Embryonic facial prominence (tissue), 1 donor: ENCODE results near the gene CPT1B.
"Not testable (repeated sequence)": the region's sequence is repeated elsewhere in the genome, so short reads cannot be mapped to it uniquely, and the experiment has no call there.

Experiments used
- DNase-seq: peaks from one replicate; pipeline ENCODE4 v3.0.0-alpha.2; 2016; ENCODE audit errors: extremely low spot score

The CPT1B gene

DNA sequence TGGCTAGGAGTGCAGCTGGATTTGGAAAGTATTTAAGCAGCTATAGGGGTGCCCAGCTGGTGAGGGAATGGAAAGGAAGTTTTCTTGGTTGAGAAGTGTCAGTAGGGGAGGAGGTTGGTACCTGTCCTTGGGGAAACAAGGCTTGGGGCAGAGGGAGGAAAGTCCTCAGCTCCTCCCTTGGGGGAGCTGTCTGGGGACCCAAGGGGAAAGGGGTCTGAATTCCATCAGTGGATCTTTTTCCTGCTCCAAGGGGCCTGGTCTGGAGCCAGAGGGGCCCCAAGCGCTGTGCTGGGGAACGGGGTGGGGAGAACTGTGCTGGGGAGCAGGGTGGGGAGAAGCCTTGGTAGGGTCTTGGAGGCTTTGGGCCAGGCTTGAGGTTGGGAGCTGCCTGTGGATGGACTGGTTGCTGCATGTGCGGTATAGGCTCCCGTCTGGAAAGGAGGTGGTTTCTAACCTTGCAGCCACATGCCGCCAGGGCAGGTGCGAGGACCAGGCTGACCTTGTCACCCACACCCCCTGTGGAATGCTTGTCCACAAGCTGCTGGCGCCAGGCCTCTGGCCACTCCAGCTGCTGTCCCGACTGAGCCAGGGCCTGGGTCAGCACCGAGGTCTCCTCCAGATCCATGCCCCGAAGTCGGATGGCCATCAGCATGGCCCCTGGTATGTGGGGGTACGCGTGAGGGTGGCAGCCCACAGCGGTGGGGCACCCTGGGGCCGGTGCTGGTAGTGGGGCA lies 49.4 kb downstream of the CPT1B start:
- no peak for DNase-seq

DNA sequence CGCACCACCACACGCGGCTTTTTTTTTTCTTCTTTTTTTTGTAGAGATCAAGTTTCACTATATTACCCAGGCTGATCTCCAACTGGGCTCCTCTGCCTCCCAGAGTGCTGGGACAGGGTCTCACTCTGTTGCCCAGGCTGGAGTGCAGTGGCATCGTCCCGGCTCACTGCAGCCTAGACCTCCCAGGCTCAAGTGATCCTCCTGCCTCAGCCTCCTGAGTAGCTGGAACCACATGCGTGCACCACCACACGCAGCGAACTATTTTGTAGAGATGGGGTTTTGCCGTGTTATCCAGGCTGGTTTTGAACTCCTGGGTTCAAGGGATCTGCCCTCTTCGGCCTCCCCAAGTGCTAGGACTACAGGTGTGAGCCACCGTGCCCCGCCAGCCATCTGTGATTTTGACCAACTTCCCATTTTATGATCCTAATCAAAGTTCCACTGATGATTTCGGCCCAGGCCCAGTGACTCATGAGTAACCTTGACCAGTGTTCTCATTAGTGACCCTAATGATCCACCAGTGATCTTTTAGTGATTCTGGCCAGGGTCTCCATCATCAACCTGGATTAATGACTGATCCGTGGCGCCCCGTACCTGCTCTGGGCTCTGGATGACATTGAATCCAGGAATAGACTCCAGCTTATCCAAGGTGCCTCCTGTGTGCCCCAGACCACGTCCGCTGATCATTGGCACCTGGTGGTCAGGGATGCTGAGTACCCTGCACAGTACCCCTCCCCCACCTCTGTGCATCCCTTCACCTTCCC lies 50.1 kb downstream of the CPT1B start:
- no peak for DNase-seq

DNA sequence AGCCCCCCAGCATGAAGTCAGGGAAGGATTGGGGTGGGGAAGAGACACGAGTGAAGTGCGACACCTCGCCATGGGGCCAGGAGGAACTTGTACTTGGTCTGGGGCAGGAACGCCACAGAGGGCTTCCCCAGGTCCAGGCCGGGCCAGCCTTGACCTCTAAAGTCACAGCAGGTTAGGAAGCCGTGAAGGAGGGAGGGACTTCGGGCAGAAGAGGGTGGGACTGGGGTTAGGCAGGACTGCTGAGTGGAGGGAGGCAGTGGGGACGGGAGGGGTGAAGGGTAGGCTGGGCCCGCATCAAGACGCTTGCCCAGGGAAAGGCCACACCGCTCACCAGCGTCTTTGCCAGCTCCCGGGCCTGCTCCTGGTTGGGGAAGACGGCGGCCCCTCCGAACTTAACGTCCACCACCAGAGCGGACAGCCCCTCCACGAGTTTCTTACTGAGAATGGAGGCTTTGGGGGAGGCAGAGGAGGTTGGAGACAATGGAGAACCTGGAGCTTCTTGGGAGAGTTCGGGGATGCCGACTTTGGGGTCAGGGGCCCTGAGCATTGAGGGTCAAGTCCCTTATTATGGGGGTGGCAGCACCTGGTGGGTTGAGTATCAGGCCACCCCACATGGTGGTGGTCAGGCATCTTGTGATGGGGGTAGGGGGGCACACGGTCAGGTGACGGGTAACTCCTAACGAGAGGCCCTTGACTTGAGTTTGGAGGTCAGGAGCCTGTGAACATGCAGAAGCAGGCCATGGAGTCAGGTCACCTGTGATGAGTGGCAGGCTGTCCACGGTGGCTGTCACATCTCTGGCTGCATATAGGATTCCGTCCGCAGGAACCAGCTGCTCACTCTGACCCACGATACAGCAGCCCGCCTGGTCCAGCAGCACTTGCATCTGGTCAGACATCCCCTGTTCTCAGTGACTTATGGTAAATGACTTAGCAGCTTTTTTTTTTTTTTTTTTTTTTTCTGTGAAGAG lies 51.1 kb downstream of the CPT1B start:
- no peak for DNase-seq

DNA sequence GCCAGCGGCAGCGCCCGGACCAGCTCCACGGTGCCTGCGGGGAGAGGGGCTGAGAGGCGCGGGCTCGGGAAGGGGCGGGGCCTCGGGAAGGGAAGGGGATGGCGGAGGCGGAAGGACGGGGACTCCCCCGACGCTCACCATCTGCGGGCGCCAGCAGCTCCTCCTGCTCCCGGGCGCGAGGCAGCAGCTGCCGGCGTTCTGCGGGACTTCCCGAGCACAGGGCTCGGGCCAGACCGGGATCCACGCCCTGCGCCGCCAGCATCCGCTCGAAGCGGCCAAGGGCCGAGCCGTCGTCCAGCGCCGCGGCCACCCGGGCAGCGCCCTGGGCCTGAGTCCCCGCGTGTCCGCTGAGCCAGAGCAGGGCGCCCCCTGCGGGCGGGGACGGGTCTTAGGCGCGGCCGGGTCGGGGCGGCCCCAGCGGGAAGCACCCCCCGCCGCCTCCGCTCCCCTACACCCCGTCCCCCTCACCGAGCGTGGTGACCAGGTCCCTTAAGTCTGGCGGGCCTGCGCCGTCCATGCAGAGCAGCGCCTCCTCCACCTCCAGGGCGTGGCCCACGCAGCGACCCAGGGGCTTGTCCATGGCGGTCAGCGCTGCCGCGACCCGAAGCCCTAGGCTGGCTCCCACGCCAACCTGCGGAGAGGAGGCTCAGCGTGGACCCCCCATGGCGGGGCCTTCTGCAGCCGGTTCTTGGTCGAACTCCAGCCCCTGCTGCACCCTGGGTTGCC lies 52.0 kb downstream of the CPT1B start:
- DNase-seq, result no peak

DNA sequence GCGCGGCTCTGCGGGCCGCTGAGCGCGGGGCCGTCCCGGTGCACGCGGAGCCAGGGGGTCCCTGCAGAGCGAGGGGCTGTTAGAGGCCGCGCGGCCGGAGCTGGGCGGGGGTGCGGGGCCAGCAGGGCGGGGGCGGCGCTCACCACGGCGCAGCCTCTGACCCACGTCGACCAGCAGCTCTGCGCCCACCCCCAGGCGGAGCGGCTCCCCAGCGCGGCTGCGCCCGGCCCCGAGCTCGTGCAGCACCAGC lies 52.4 kb downstream of the CPT1B start:
- no peak for DNase-seq

DNA sequence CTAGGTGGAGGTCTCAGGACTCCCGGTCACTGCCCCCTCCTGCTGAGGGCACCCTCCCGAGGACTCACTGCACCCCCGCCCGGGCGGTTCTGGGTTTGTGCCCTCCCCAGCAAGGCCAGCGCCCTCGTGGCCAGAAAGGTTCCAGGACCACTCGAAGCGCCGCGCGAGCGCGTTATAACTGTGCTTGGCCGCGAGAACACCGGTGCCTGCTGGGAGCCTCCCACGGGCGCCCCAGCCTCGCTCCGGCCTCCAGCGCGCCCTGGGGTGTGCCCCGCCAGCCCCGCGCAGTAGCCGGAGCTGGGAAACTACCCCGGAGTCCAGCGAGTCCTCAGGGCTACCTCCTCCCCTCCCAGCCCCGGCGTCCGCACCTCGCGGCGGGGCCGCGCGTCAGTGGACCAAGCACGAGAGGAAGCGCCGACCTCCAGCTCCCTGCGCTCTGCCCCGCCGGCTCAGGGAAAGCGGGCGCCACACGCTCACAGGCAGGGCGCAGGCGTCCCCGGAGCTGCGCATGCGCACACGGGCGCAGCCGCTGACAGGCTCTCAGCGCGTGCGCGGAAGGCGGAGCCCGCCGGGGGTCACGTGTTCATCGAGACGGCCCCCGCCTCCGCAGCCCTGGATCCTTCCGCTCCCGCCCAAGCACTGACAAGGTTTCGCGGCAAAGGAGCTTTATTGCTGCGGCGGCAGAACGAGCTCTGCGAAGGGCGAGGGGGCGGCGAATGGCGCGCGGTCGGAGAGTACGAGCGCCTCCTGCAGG lies 52.9 kb downstream of the CPT1B start, which contains the start of gene SCO2:
Gene SCO2, minus strand, starts transcription at position 495 of the 754 bp plus-strand sequence. CDS start 1,187 bp downstream, outside the sequence.
- peak; percentile 92 for DNase-seq

DNA sequence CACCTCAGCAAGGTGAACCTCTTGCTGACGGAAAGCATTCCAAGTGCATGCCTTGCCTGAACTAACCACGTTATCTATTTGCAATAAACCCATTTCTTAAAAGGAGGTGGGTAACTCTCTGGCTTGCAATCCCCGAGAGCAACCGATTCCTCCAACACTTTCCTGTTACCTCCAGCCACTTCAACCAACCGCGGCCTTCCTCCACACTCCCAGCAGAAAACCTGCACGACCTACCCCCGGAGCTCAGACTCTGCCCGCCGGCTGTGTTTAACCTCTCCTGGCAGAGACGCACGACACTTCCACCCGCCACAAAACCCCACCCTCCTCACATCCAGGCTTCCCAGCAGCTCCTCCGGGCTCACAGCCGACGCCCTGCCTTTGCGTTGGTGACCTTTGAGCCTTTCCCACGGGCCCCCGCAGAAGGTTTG lies 53.5 kb downstream of the CPT1B start:
- DNase-seq, result no peak

DNA sequence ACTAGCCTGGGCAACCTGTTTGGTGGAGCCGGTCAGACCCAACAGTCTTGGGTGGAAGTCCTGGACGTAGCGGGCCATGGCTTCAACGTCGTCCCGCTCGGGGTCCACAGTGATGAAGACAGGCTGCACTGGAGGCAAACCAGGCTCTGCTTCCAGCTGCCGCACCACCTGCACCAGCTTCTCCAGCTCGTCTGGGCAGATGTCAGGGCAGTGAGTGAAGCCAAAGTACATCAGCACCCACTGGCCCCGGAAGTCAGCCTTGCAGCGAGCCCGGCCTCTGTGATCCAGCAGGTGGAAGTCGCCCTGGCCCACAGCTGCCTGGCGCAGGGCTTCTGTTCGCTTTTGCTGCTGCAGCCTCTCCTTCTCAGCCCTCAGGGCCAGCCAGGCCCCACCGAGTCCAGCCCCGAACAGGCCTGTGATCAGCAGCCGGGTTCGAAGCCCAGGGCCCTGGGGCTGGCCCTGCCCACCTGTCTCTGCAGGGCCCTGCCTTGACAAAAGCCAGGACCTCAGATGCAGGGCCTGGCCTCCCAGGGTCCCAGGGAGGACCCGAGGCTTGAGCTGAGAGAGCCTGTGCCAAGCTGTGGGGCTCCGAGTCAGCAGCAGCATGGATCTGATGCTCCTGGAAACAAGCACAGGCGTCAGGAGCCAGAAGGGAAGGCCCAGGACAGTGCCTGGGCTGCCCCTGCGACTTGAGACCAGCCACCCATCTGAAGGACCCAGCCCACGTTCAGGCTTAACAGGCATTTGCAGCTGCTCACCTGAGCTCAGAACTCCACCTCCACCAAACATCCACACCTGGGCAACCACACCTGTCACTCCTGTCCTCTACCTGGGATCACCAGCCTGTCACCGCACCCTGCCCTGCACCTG lies 54.2 kb downstream of the CPT1B start:
- DNase-seq, result no peak

DNA sequence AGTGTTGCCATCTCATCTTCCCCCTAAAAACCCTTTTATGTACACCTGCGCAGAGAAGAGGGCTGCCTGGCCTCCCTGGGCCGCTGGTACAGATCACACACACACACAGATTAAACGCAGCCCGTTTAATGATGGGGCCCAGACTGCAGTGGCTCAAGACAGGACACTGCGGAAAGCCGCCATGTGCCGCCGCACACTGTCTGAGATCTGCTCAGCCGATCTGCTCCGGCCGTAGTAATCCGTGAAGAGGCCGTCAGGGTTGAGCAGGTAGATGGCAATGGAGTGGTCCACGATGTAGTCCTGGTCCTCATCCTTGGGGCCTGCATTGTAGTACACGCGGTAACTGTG lies 54.8 kb downstream of the CPT1B start:
- DNase-seq, result no peak

DNA sequence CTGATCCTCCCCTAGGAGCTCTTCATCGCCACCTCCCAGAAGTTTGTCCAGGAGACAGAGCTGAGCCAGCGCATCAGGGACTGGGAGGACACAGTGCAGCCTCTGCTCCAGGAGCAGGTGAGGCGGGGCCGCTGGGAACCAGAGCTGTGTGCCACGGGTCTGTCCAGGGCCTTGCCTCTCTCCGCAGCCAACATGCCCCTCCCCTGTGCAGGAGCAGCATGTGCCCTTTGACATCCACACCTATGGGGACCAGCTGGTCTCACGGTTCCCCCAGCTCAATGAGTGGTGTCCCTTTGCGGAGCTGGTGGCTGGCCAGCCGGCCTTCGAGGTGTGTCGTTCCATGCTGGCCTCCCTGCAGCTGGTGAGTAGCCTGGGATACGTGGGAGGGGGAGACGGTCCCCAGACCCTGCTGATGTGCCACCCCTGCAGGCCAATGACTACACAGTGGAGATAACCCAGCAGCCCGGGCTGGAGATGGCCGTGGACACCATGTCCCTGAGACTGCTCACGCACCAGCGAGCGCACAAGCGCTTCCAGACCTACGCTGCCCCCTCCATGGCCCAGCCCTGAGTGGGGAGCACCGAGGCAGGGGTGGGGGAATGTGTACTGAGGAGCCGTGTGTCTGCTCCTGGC lies 55.3 kb downstream of the CPT1B start:
- no peak for DNase-seq

DNA sequence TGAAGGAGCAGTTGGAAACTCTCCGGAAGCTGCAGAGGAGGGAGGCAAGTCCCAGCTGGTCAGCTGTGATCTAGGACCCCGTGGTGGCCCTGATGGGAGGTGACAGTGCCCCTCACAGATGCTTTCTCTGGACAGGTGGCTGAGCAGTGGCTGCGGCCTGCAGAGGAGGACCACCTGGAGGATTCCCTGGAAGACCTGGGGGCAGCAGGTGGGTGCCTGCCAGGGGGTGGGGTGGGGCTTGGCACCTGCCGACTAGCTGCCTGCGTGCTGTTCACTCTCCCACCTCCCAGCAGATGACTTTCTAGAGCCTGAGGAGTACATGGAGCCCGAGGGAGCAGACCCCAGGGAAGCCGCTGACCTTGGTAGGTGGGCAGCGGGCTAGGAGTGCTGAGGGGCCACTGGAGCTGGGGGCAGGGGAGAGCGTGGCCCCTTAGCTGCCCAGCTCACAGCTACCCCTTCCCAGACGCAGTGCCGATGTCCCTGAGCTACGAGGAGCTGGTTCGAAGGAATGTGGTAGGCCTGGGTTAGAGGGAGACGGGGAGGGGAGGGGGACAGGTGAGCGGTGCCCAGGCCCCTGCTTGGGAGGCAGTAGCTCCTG lies 55.9 kb downstream of the CPT1B start:
- DNase-seq, result no peak

DNA sequence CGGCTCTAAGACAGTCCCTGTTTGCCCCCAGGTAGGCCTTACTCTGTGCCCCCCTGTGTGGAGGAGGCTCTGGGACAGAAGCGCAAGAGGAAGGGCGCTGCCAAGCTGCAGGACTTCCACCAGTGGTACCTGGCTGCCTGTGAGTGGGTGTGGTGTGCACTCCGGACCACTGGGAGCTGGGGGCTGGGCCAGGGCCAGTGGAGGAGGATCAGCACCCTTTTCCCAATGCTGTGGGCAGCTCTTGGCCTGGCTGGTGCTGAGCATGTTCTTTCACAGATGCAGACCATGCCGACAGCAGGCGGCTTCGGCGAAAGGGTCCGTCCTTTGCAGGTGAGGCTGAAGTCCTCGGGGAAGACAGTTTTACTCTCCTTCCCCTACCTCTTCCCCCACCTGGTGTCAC lies 56.5 kb downstream of the CPT1B start:
- no peak for DNase-seq

DNA sequence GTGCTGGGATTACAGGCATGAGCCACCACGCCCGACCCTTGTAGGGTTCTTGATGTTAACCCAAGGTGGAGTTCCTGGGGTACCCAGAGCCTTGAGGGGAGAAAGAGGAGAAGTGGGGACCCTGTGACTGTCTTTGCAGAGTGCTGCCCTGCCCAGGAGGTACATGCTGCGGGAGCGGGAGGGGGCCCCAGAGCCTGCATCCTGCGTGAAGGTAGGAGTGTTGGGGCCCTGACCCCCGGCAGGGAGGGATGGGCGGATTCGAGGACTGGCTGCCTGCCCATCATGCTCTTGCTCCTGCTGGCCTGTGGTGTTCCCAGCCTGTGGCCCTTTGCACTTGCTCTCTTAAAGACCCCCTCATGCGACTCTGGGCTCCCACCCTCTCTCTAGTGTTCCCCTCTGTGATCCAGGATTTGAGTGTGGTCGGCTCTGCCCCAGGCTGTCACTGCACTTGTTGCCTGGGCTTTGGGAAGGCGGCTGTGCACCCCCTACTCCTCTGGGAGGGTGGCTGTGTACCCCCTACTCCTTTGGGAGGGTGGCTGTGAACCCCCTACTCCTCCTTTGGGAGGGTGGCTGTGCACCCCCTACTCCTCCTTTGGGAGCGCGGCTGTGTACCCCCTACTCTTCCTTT lies 57.3 kb downstream of the CPT1B start:
- DNase-seq, result no peak

DNA sequence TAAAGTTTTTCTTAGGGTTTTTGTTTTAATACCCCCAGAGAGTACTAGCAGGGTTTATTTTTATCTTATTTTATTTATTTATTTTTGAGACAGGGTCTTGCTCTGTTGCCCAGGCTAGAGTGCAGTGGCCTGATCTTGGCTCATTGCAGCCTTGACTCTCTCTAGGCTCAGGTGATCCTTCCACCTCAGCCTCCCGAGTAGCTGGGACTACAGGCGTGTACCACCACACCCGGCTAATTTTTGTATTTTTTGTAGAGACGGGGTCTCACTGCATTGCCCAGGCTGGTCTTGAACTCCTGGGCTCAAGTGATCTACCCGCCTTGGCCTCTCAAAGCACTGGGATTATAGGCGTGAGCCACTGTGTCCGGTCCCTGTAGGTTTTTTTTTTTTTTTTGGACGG lies 58.0 kb downstream of the CPT1B start:
- not testable (repeated sequence) for DNase-seq

DNA sequence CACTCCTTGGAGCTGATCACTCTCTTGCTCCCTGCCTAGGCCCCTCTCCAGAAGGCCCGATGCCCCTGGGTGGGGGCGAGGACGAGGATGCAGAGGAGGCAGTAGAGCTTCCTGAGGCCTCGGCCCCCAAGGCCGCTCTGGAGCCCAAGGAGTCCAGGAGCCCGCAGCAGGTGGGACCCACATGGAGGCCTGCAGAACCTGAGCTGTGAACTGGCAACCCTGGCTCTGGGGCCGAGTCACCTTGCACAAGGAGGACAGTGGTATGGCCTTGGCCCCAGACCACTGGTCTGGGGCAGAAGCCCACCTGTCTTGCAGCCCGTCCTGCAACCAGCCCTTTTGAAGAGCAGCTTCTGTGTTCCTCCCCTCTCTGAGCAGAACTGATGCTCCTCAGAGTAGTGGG lies 59.1 kb downstream of the CPT1B start:
- no peak for DNase-seq
